HG03139 (cell line): ENCODE results near the gene SGK2.

Source experiments
- ATAC-seq: cut with Tn5 transposase; IDR thresholded peaks from one replicate; pipeline ENCODE4 v1.9.1; 2021; ENCODE audit not compliant: unreplicated experiment

Gene SGK2

DNA sequence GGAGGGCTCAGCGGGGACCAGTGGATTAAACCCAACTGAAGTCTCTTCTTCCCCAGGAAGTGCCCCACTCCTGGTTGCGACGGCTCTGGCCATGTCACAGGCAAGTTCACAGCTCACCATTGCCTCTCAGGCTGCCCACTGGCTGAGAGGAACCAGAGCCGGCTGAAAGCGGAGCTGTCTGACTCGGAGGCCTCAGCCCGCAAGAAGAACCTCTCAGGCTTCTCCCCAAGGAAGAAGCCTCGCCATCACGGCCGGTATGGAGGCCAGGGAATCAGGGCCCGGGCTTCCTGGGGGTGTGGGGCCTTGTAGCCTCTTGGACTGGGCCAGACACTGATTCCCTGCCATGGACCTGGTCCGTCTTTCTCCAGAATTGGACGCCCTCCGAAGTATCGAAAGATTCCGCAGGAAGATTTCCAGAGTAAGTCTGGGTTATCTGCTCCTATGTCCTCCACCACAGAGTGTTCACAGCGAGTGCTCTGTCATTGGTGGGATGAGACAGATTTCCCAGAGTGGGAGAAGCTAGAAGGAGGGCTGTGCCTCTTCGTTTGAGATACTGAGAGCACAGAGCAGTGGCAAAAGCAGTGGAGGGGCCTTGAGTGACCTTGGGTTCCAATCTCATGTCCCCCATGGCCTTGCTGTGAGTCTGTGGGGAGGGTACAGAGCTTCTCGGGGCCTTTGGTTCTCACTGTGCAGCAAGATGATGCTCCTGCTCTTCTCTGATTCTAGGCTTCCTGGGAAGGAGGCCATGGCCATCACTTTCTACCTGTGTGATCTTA, 22.6 kb upstream of the SGK2 start:
- no peak for ATAC-seq

DNA sequence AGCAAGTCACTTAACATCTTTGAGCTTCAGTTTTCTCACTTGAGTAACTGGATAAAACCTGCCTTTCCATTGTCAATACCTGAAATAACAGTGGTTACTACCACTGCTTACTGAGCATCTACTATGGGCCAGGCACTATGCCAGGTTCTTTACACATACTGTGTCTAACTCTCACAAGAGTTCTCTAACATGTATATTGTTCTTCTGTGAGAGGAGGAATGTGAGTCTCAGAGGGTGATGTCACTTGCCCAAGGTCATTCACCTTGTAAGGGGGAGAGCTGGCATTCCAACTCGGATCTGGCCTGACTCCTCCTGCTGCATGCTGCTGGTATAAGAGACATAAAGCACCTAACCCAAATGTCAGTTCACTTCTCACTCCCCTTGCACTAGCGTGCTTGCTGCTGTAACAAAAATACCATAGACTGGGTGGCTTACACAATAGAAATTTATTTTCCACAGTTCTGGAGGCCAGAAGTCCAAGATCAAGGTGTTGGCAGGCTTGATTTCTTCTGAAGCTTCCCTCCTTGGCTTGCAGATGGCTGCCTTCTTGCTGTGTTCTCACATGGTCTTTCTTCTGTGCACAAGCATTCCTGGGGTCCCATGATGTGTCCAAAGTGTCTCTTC, 21.9 kb upstream of the SGK2 start:
- ATAC-seq: no peak

DNA sequence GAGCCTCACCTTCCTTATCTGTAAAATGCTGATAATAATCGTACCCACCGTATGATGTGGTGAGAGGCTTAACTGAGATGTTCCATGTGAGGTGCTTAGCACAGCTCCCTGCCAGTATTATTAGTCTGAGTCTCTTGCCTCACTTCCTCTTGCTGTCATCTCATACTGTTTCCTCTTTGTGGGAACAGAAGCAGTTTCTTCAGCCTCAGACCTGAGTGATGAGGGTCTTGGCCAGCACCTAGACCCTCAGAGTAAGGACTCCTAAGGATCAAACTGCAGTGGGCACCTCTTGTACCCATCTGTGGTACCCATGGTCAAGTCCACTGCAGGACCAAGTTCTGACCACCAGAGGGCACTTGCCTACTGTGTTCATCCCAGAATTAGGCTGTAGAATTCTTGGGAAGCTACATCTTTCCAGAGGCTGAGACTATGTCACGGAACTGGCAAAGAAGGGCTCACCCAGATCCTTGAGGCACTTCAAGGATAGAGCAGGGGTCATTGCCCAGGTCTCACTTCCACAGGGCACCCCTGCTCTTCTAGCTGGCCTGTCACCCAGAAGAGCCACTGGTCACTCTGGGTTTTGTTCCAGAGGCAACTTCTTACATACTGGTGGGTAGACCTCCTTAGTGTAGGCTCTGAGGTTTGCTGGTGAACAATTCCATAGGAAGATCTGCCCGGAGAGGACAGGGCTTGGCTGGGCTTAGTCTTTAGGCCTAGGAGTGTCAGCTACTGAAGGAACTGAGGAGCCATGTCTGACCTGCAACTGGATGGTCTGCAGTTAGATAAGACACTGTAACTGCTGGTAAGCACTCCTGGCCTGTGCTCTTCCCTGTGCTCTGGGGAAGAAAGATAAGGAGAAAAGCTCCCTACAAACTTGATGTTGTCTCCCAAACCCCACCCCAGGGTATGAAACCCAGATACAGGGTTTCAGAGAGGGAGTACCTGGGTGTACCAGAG, 20.6 kb upstream of the SGK2 start:
- no peak for ATAC-seq

DNA sequence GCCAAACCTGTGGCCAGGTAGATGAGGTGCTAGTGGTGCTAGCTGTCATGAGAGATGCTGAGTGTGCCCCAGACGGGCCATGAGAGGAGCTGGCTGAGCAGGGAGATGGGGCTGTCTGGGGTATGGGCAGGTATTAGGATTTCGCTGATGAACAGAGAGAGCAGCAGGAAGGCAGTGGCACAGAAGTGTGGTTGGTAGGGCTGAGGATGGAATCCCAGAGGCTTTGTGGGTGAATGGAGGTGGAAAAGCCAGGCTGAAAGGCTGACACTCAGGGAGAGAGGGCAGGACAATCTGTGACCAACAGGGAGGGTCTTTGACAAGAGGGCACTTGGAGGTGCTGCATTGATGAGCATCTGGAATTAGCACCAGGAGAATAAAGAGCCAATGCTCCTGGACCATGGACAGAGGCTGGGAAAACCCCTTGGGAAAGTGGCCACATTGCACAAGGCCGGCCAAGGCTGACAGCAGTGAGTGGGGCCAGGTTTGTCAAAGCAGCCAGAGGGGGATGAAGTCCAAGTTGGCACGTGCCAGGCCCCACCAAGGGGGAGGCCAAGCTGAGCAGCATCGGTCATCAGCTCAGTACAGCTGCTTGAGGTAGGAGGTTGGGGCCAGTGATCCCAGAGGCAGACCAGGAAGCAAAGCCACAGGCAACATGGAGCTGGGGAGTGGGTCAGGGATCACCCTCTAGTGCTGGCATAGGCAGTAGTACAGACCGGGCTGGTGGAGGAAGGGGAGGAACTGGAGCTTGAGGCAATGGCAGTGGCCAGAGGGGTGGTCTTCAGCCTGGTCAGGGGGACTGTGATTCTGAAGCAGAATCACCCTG, 19.7 kb upstream of the SGK2 start:
- no peak for ATAC-seq

DNA sequence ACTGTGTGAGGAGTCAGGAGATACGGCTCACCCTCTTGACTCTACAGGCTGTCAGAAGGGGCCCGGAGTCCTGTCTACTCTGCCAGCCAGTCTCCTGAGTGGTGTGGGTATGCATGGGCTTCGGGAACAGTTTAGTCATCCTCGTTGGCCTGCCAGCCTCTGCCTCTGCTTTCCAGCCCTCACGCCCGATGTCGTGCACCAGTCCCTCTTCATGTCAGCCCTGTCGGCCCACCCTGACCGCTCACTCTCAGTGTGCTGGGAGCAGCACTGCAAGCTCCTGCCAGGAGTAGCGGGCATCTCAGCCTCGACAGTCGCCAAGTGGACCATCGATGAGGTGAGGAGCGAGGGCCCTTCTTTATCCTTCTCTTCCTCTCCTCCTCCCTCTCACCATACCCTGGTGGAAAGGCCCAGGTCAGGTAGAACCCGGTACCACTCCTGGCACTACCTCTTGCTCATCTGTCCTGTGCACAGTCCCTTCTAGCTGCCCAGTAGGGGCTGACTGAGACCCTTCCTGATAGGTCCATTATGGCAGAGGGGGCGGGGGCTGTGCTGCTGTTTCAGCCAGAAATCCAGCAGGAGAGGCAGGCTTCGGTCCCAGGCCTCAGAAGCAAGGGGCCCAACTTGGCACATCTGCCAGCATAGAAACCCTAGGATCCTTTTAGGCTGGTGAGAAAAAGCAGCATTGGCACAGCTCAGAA, 18.7 kb upstream of the SGK2 start:
- no peak for ATAC-seq

DNA sequence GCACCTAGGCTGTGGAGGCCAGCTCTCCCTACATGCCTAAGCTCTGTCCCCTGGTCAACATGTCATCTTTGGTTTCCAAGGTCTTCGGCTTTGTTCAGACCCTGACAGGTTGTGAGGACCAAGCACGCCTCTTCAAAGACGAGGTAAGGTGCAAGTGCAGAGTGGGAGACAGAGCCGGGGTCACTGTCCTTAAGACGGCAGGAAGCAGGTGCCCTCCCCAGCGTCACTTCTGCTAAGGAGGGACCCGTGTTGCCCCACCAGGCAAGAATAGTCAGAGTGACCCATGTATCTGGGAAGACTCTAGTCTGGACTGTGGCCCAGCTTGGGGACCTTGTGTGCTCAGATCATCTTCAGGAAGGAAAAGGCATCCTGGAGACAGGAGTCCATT, 18.2 kb upstream of the SGK2 start:
- ATAC-seq: no peak

DNA sequence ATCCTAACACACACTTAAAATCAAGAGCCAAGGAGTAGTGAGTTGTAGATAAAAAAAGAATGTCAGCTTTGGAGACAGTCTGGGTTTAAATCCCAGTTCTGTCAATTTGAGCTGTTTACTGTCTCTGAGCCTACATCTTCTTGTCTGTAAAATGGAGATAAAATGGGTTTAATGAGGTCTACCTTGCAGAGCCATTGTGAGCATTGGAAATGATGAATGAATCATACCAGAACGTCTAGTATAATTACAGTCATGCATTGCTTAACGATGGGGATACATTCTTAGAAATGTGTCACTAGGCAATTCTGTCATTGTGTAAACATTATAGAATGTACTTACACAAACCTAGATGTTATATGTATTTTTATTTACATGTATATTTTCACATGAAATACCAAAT, 17.6 kb upstream of the SGK2 start:
- ATAC-seq: no peak

DNA sequence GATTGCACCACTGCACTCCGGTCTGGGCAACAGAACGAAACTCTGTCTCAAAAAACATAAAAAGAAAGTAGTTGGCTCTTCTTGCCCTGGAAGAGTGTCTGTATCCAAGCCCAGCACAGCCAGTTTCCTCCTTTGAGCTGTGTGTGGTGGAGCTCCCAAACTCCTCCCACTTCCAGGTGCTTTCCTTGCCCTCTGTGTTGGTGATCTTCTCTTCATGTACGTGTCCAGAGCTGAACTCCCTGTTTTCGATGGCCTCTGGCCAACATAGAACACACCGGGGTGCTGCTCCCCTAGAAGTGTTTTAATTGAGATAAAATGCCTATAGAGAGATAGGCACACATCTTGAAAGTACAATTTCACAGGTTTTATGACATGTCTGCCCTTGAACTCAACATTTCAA, 16.7 kb upstream of the SGK2 start:
- no peak for ATAC-seq

DNA sequence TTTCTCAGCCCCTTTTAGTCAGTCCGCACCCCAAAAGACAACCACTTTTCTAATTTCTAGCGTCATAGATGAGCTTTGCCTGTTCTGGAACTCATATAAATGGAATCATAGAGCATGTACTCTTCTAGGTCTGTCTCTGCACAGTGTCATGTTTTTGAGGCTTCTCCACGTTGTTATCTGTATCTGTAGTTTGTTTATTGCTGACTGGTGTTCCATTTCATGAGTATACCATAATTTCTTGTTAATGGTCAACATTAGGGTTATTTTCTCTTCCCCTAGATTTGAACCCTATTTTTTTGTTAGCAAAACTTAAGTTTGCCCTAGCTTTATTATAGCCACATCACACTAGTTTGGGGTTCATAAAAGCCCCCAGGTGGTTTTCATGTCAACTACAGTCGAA, 16.2 kb upstream of the SGK2 start:
- ATAC-seq: no peak

DNA sequence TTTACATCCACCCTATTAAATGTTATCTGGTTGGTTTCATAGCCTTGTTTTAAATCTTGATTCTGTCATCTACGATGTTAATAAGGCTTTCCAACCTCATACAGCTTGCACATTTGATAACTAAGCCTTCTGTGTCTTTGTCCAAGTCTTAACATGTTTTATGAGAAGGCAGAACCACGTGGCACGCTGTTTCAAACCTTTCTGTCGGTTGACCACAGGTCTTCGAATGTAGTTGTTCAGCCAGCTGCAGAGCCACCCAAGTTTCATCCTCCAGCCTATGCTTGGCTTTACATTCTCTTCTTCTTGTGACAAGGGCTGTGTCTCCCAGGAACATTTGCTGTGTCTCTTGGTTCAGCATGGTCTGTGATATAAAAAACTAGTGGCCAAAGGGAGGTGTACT, 15.7 kb upstream of the SGK2 start:
- no peak for ATAC-seq

DNA sequence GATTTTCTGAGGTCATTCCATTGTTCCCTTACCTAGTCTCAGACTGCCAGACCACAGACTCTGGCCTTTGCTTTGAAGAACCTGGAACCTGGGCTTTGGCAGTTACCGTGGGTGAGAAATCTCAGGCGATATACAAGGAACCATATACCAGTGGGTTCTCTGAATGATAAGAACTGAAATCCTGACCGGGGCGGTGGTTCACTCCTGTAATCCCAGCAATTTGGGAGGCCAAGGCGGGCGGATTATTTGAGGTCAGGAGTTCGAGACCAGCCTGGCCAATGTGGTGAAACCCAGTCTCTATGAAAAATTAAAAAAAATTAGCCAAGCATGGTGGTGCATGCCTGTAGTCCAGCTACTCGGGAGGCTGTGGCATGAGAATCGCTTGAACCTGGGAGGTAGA, 14.3 kb upstream of the SGK2 start:
- ATAC-seq: no peak

DNA sequence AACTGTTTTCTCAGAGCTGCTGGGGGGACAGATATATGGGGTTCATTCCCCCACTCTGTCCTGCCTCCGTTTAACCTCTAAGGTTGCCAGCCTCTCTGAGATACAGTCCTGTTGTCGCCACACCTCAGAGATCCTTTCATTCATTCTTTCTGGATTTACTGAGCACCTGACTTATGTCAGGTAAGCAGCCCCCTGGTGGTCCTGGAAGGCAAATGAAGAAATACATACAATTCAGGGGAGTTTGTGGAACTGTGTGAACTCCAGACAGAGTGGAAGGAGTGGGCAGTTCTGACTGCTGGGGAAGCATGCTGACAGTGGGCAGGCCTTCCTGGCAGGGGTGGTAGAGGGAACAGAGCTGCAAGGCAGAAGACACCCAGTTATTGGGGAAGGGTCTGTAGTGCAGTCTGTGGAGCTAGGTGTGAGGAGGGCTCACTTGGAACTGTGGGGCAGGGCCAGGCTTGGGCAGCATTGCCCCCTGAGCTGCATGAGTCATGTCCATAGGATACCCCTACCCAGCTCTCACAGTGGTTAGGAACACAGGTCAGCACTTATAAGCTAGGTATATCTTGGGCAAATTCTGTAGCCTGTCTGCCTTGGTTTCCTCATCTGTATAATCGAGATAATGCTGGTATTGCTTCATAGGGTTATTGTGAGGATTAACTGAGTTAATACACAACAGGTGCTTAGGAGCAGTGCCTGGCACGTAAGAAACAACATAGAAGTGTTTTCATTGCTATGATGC, 12.8 kb upstream of the SGK2 start:
- no peak for ATAC-seq

DNA sequence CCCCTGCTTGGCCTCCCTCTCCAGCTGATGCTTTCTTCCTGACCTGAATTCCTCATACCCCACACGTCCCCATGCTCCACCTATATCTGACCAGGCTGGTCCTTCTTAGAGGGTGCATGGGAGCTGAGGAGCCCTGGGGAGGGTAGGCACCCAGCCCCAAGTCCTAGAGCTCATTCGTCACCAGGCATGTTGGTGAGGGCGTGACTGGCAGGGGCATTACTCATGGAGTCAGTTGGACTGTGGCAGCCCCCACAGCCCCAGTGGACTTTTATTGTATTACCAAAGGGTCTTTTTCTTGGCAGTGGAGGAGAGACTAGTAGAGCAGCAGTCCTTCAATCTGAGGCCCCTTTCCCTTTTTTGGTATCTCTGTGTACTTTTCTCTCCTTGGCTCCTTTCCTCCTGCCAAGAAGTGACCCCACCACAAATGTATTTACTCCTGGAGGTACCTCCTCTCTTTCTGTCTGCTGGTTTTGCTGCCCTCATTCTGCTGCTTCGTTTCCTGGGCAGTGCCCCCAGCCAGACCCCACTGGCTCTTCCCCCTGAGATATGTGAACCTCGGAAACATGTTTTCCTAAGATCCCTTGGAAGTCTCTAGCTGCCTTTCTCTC, 10.4 kb upstream of the SGK2 start:
- no peak for ATAC-seq

DNA sequence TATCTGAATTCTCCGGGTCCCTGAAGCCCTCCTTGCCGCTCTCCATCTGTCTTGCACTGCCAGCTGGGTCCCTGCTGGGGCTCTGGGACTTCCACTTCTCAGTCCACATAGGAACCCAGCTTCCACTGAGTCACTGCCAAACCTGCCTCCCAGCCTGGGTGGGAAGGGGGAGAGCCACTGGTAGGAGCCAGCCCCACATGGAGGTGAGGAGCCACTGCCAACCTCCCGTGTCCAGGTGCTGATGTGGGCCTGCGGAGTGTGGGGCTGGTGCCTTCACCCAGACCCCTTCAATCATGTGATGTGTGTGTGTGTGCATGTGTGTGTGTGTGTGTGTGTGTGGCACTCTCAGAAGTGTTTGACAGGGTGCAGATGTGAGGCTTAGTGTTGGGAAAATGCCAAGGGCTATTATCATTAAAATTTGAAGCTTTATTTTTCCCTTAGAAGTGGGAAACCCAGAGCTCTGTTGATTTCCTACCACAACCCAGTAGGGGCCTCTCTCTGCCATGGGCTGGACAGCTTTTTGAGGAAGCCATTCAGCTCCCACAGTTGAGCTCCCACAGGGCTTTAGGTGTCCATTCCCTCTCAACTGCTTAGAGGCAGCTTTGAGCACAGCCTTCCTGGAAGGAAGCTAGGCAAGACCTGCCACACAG, 9.3 kb upstream of the SGK2 start:
- no peak for ATAC-seq

DNA sequence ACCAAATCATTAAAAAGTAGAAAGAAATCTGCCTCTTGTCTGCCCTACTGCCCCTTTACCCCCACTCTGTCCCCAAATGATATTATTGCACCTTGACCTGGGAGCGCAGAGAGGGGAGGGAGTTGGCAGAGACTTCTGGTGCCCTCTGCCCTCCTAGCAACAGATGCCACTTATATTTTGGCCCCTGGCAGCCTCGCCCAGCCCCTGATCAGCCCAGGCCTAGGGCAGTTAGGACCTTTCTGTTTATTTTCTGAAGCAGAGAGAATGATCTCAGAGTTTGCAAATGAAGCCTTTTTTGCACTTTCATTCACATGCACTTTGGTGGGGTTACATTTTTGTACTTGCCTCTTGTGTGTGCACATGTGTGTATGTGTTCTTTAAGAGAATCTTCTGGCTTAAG, 8.4 kb upstream of the SGK2 start:
- no peak for ATAC-seq

DNA sequence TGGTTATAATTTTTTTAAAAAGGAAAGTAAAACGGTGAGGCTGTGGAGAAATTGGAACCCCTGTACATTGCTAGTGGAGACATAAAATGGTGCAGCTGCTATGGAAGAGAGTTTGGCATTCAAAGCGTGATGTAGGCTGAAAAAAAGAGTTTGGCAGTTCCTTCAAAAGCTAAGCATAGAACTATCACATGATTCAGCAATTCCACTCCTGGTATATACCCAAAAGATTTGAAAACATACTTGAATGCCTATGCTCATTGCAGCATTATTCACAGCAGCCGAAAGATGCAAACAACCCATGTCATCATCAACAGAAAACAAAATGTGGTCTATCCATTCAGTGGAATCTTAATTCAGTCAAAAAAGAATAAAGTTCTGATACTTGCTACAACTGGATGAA, 4.5 kb upstream of the SGK2 start:
- ATAC-seq: no peak

DNA sequence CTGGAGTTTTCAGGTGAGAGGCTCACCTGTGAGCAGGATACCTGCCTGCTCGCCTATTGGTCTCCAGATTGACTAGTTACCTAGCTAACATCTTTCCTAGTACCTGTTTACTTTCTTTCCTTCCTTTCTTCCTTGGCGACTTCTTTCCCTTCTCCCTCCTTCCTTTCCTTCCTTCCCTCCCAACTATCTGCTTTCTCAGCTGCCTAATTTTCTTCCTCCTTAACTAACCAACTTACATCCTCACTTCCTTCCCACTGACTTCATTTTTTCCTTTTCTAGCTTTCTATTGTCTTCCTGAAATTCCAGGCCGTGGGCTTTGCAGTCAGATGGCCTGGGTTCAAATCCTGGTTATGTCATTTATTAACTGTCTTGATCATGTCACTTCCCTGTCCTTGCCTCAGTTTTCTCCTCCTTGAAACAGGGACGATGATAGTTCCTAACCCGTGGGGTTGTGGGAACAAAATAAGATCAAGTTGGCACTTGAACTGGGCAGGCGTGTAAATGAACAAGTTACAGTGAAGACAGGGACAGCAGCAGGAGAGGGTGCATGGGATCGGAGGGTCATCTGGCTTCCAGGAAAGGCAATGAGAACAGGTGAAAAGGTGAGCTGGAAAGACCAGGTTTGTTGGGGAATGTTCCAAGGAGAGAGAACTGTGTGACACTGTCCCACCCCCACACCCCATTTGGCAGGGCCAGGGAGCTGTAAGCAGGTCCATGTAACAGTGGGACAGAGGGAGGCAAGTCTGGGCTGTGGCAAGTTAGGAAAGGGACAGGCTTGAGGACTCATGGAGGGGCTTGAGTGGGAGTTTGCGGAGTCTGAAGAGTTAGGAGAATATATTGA, 540 bp downstream of the SGK2 start:
- ATAC-seq: no peak

DNA sequence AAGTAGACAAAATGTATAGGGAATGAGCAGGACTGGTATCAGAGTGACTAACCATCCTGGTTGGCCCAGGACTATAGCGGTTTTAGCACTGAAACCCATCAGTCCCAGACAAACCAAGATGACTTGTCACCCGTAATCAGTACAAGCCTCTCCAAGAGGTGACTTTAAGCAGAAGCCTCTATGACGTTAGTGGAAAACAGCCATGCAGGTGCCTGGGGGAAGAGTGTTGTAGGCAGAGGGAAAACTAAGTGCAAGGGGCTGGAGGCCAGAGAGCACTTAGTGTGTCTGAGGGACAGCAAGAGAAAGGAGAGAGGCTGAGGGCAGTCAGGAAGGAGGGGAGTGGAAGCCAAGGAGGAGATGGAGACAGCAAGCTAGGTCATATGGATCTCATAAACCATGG, 2.1 kb downstream of the SGK2 start:
- ATAC-seq: no peak
